Glutamatergic neuron (in vitro differentiated cells): Measurements from ENCODE around the gene OR8G5. TPM values are rescaled to one million over a fixed set of nuclear protein-coding genes. Genes with fewer than 3 reads are reported as not detected.
"Not testable (repeated sequence)": the region's sequence is repeated elsewhere in the genome, so short reads cannot be mapped to it uniquely, and the experiment has no call there.

Source experiments
- DNase-seq: peaks from one replicate; pipeline ENCODE4 v3.0.0; 2022
- H3K27ac Mint-ChIP-seq: one replicate; pipeline ENCODE4 v1.8.0; 2020; ENCODE audit warnings: mild to moderate bottlenecking, mixed read lengths, inconsistent platforms; ENCODE audit not compliant: unreplicated experiment
- H3K27me3 Mint-ChIP-seq: one replicate; pipeline ENCODE4 v1.8.0; 2020; ENCODE audit warnings: mild to moderate bottlenecking, moderate library complexity, mixed read lengths, inconsistent platforms; ENCODE audit not compliant: unreplicated experiment
- H3K36me3 Mint-ChIP-seq: one replicate; pipeline ENCODE4 v1.8.0; 2020; ENCODE audit warnings: mild to moderate bottlenecking, mixed read lengths, inconsistent platforms; ENCODE audit not compliant: unreplicated experiment
- H3K4me1 Mint-ChIP-seq: one replicate; pipeline ENCODE4 v1.8.0; 2020; ENCODE audit warnings: mild to moderate bottlenecking, low read depth, mixed read lengths, inconsistent platforms; ENCODE audit not compliant: unreplicated experiment
- H3K4me3 Mint-ChIP-seq: one replicate; pipeline ENCODE4 v1.8.0; 2020; ENCODE audit warnings: mild to moderate bottlenecking, mixed read lengths, inconsistent platforms; ENCODE audit not compliant: unreplicated experiment
- H3K9me3 Mint-ChIP-seq: one replicate; pipeline ENCODE4 v1.8.0; 2020; ENCODE audit warnings: mild to moderate bottlenecking, moderate library complexity, mixed read lengths, inconsistent platforms; ENCODE audit not compliant: unreplicated experiment
- CTCF ChIP-seq: fragments of 200-600 bp; sonication (generic); IDR thresholded peaks from one replicate; pipeline ENCODE4 v1.5.0; 2021; ENCODE audit not compliant: partially characterized antibody, unreplicated experiment
- total RNA-seq: library from RNA; stranded (reverse); fragmentation: NEBNext Ultra II Directional; extraction: Animal tissue kit (Norgen Biotek cat#: 25700); gene quantifications from one replicate; pipeline ENCODE4 v1.2.1, GENCODE V29; 2021; ENCODE audit not compliant: unreplicated experiment

Gene OR8G5
- total RNA-seq, 1 donor from 2014 or later: not detected

DNA sequence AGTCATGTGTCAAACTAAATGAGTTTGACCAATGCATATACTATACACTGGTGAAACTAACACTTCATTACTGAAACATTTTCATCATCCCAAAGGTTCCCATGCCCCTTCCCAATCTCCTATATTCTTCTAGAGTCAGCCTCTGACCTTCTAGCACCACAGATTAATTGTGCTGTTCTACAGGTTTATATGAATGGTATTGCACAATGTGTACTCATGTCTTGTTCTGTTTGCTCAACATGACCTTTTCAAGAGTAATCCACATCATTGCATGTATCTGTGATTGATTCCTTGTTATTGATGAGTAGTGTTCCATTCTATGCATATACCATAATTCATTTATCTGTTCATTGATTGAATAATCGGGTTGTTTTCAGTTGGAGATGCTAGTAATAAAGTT, 22.8 kb upstream of the OR8G5 start:
- H3K9me3 Mint-ChIP-seq: no peaks in the 10 kb centered on the region
- no peak overlapping the region for H3K27ac Mint-ChIP-seq
- no peaks in the 10 kb centered on the region for H3K27me3 Mint-ChIP-seq
- no peaks in the 10 kb centered on the region for H3K4me1 Mint-ChIP-seq
- H3K4me3 Mint-ChIP-seq: no peak overlapping the region
- H3K36me3 Mint-ChIP-seq: no peaks in the 10 kb centered on the region
- no peak for TF ChIP-seq CTCF
- DNase-seq: no peak

DNA sequence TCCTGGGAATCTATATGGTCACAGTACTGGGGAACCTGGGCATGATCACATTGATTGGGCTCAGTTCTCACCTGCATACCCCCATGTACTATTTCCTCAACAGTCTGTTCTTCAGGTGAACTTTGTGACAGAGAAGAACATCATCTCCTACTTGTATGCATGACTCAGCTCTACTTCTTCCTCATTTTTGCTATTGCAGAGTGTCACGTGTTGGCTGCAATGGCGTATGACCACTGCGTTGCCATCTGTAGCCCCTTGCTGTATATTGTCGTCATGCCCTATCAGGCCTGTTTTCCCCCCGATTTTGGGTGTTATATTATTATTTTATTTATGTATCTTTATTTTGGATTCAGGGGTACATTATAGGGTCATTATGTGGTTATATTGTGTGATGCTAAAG, 17.7 kb upstream of the OR8G5 start:
- Mint-ChIP-seq H3K4me3 (no peak overlapping the region), H3K9me3 (no peaks in the 10 kb centered on the region), H3K27ac (no peak overlapping the region)

GRCh38 chr11:124240621-124241397, 15.4 kb upstream of the OR8G5 start, which contains the start of gene OR8G1:
Gene OR8G1 (plus strand): TSS chr11:124241095. CDS start chr11:124249676, 8,581 bp downstream.
- no peaks in the 10 kb centered on the region for H3K27me3 Mint-ChIP-seq
- no peaks in the 10 kb centered on the region for H3K36me3 Mint-ChIP-seq
- no peak within 1 kb of the TSS for H3K27ac Mint-ChIP-seq
- H3K4me3 Mint-ChIP-seq: no peak within 1 kb of the TSS
- H3K9me3 Mint-ChIP-seq: no peaks in the 10 kb centered on the region
- no peak for DNase-seq
- no peaks in the 10 kb centered on the region for H3K4me1 Mint-ChIP-seq
- no peak for TF ChIP-seq CTCF

More for the DNA sequence above, 17.7 kb upstream of the OR8G5 start:
- Mint-ChIP-seq H3K27me3 (no peaks in the 10 kb centered on the region), H3K4me1 (no peaks in the 10 kb centered on the region), H3K36me3 (no peaks in the 10 kb centered on the region)
- no peak for DNase-seq
- no peak for TF ChIP-seq CTCF

DNA sequence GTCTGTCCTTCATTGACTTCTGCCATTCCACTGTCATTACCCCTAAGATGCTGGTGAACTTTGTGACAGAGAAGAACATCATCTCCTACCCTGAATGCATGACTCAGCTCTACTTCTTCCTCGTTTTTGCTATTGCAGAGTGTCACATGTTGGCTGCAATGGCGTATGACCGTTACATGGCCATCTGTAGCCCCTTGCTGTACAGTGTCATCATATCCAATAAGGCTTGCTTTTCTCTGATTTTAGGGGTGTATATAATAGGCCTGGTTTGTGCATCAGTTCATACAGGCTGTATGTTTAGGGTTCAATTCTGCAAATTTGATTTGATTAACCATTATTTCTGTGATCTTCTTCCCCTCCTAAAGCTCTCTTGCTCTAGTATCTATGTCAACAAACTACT, 6.3 kb upstream of the OR8G5 start:
- H3K4me1 Mint-ChIP-seq, H3K9me3 Mint-ChIP-seq, H3K4me3 Mint-ChIP-seq, H3K27ac Mint-ChIP-seq, H3K36me3 Mint-ChIP-seq, H3K27me3 Mint-ChIP-seq, DNase-seq: not testable (repeated sequence)

- DNase-seq, H3K4me3 Mint-ChIP-seq, H3K36me3 Mint-ChIP-seq, H3K27me3 Mint-ChIP-seq, H3K9me3 Mint-ChIP-seq: not testable (repeated sequence)
- H3K27ac Mint-ChIP-seq: peak overlapping the region; percentile 65
- peaks cover 11% of the 10 kb centered on the region for H3K4me1 Mint-ChIP-seq
These were observed 8.9 kb downstream of the OR8G5 start for GRCh38 chr11:124265041-124265440.

DNA sequence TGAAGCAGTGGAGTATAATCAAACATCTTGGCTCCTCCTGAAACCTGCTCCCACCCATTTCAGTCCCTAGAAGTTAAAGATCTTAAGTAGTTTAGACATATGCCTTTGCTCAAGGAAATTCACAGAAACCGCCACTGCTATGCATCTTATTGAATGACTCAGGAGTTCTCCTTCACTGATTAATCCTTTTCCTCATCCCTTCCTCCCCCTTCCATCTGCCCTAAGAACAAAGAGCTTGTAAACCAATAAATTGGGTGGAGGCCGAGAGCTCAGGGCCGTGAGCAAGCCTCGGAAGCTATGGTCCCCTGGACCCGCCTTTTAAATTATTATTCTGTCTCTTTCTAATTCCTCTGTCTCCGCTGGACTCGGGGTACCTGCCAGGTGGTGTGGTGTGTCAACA, 14.7 kb downstream of the OR8G5 start:
- not testable (repeated sequence) for H3K36me3 Mint-ChIP-seq, H3K9me3 Mint-ChIP-seq, H3K4me1 Mint-ChIP-seq, H3K4me3 Mint-ChIP-seq, H3K27me3 Mint-ChIP-seq, DNase-seq
- H3K27ac Mint-ChIP-seq: peak overlapping the region; percentile 74
